NCI-H345 treated with DMSO at 0.1 percent for 48 hours (cell line): ENCODE results near the gene HOMER2.
"Not testable (repeated sequence)": the region's sequence is repeated elsewhere in the genome, so short reads cannot be mapped to it uniquely, and the experiment has no call there.

Source experiments
- DNase-seq: peaks from one replicate; lab custom pipeline; 2025; ENCODE audit not compliant: unreplicated experiment; lab: John Stamatoyannopoulos, UW

HOMER2 gene

DNA sequence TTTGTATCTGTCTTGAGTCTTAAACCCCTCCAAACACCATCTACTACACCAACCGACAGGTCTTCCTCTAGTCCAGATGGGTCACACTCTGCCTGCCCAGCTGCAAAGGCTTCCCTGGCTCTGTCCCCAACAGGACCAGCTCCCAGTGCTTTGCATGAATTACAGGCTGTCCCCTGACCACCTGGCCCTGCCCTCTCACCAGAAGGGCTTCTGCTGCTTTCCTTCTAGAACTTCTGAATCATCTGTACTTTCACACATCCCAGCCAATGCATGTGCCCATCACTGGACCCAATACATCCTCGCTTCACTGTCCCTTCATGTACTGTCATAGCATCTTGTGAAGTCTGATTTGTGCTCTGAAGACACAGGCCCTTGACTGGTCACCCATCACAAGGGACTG is 53.6 kb downstream of the HOMER2 start:
- no peak for DNase-seq

DNA sequence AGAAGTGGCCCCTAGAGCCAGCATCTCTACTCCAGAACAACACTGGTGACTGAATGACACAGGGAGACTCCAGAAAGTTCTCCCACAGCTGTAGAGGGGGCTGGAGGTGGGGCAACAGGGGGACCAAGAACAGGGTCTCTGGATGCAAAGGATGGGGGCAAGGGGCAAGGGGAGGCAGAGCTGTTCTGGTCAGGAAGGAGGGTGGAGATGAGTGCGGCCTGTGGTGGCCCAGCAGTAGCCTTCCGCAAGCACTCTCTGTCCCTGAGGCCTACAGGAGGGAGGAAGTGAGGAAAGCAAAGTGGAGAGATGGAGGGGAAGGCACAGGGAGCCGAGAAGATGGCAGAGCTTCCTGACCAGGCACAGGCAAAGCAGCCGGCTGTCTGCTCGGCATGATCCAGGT is 56.5 kb downstream of the HOMER2 start:
- DNase-seq = no peak

DNA sequence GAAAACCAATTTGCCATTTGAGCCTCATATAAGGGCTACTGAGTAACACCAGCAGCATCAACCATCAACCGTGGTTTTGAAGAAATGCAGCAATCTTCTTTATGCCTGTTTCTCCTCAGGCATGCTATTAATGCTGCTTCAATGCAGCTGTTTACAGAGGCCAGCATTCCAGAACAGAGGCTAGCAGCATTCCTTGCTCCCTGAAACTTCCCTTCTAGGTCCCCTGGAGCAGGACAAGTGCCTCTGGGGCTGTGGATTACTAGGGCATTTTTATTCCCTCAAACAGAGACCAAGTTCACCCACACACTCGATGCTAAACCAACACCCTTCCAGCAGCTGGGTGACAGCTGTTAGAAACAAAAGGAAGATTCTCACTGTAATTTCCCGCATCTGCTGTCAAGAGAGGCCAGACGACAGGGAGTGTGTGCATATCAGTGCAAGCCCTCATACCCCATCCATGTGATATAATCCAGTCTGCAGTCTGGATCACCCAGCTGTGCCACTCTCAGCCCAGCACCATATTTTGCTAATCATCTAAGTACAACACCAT is 57.5 kb downstream of the HOMER2 start:
- no peak for DNase-seq

DNA sequence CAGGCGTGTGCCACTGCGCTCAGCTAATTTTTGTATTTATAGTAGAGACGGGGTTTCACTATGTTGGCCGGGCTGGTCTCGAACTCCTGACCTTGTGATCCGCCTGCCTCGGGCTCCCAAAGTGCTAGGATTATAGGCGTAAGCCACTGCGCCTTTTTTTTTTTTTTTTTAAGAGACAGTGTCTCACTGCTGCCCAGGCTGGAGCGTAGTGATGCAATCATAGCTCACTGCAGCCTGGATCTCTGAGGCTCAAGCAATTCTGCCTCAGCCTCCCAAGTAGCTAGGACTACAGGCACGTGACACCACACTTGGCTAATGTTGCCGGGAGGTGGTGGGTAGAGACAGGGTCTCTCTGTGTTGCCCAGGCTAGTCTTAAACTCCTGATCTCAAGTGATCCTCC is 59.0 kb downstream of the HOMER2 start:
- not testable (repeated sequence) for DNase-seq

DNA sequence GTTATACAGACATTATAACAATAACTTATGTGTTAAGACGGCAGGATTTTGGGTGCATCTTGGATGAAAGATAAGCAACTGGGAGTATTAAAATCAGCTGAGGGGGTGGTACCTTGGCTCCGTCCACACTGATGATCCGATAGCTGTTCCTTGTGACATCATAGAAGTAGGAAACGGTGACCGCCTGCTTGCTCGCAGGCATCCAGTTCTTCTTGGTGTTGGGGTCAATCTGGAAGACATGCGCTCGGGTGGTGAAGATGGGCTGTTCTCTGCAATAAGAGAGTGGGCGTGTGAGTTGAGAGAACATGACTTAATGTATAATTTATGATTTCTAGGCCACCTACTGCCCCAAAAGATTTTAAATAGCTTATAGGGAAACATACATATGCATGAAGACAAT is 59.9 kb downstream of the HOMER2 start:
- DNase-seq = no peak

DNA sequence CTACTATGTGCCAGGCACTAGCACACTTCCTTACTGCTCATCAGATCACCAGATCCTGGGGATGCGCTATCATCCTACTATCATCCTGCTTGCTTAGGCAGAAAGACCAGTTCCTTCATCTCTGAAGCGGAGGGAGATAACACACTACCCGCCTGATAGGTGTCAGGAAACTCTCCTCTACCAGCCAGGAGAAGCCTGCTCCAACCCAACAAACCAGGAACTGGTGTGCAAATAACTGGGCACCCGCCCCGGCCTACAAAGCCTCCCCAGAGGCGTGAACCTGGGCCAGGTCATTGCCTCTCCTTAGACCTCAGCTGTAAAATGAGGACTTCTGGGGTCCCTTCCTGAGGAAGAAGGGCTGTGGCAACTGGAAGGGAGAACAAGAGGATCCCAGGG is 61.5 kb downstream of the HOMER2 start:
- no peak for DNase-seq

DNA sequence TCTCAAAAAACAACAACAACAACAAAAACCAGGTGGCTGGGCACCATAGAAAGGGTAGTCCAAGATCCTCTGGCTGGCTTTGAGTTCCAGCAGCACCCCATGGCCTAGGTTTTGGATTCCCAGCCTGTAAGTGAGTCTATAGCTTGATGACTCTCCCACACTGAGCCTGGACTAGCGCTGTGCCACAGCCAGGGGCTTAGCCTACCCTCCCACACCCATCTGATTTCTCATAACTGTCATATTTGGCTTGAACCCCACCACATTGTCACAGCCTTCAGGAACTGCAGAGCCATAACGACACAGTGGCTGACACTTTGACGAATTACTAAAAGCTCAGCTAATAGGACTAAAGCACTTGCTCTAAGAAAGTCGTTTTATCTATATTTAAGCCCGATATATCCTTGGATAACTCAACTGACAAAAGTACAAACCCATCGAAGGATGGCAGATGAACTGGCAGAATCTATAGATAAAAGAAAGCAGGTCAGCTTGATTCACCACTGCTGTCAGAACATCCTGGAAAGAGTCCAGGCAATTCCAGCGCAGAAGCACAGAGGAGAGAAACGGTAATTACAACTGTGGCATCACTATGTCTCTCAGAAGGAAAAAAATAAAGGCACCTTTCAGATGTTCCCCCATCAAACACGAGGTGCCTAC is 62.1 kb downstream of the HOMER2 start:
- no peak for DNase-seq

DNA sequence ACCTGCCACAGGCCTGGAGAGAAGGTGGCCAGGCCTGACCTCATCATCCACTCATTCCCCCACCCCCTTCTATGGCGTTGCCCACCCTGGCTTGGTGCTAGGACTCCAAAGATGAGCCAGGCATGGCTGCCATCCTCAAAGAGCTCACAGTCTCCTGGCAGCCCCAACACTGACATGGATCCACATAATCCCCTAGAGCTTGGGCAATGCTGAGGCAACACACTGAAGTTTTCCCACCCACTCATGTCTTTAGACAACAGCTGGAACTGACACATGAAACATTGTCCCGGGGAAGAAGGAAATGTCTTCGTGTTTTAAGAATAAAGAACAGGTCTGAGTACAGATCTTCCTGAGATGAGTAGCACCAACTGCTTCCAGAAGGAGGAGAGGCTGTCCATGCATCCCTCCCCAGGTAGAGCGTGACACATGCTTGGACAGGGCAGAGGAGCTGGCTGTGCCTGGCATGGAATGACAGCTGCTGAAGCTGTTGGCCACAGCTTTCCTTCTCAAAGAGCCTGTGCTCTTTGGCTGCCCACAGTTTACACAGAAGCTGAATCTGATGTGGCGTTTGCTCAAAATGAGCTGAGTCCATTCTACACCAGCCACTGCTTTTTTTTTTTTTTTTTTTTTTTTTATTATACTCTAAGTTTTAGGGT is 70.1 kb downstream of the HOMER2 start:
- DNase-seq = no peak

DNA sequence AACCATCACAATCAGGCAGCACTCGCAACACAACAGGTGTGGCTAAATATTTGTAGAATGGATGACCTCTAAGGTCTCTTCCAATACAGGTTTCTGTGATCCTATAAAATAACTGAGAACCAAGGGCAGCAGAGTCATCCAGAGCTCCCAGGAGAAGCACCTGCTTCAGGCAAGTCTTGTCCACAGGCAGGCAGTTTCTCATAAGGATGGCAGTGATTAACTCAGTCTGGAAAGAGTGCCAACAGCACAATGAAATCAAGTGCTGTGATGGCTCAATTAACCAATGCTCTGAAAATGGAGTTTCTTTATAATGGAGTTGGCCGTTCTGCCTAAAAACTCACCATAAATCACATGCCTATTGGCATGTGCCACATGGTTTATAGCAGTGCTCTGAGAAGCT is 70.8 kb downstream of the HOMER2 start:
- no peak for DNase-seq

DNA sequence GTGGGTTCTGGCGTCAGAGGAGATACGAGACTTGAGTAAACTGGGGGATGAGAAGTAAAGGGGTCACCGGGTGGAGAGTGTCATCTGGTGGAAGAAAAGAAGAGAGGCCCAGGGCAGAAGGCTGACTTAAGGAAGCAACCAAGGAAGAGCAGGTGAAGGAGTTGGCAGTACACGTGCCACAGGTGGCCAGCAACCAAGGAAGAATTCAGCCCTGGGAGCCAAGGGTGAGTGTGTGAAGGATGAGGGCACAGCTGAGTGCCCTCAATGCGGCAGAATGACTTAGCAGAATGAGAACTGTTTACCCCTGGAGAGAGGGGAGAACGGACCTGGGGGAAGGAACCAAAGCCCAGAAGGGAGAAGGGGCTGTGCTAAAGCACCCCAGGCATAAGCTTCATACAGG is 71.8 kb downstream of the HOMER2 start:
- DNase-seq = no peak

DNA sequence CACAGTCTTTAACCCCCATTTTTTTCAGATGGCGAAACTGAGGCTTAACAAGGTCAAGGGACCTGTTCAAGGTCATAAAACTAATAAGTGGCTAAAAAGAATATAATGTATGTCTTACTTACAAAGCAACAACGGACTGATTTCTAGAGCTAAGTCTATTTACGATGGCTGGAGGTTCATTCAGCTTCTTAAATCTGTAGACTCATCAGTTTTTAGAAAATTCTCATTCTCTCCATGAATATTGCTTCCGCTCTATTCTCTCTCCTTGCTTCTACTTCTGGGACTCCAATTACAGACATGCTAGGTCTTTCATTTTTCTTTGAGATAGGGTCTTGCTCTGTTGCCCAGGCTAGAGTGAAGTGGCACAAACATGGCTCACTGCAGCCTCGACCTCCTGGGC is 74.2 kb downstream of the HOMER2 start:
- no peak for DNase-seq

DNA sequence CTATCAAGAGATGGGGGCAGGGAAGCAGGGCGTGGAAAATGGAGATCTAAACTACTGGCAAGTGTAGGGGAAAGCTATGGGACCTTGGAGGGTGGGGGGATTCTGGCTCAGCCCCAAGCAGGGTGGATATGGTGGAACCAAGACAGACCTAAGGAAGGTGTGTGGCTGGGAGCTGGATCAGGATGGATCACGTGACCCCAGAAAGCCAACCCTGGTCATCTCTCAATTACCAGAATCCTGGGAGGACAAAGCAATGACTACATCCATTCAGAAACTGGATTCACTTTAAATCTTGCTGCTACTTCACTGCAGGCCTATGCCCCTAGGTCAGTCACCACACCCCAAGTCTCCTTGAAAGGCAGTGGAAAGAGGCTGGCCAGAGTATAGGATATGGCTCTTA is 74.7 kb downstream of the HOMER2 start:
- DNase-seq = no peak

DNA sequence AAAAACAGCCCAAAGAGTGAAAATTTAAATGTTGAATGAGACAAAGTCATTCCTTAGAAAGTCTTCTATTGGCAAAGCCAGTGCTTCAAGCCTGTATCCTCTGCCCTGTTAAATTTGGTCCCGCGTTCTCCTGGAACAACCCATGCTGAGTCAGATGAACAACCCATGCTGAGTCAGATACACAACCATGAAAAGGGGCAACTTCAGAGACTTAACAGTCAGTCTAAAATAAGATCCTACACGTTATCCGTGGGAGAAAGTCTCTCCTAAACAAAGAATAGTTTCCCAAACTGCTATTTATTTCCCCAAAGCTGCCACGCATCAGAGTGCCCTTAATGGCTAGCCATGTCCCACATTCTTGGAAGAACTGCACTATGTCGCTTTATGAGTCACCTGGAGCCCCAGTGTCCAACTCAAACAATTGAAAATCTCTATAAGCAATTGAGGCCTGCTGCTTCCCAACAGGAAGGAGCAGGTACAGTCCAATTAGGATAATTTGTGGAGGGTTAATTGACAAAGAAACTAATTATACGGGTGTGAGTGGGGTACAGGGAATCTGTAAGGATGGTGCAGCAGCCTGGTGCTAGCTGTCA is 77.0 kb downstream of the HOMER2 start:
- no peak for DNase-seq

DNA sequence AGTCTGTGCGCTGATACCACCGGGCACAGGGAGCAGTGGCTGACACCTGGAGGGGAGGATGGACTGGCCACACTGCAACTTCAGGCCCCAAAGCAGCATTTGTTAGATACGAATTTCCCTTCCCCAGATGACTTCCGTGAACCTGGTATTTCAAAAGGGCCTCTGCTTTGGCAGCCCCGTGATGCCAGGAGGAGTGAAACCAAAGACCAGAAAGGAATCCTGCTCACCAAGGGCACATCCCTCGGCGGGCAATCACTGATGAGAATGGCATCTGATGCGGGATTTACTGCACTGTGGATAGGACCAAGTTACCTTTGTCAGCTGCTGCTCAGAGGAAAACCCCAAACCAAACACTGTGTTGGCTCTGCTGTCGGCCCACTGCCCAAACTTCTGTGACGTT is 77.6 kb downstream of the HOMER2 start:
- no peak for DNase-seq

DNA sequence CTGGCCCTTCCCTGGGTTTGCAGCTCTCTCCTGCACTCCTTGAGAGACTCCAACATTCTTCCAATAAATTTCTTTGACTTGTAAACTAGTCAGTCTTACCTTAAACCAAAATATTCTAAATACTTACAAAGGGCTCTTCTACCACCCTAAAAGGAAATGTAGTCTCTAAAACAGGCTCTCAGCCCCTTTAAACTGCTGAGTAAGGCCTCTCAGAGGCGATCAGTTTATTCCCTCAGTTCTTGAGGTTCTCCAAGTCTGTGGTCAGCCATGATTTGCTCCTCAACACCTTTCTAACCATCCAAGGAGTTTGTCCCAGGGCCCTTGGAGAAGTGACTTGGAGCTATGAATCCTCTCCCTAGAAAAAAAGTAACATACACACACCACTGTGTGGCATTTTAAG is 78.3 kb downstream of the HOMER2 start:
- DNase-seq = no peak

DNA sequence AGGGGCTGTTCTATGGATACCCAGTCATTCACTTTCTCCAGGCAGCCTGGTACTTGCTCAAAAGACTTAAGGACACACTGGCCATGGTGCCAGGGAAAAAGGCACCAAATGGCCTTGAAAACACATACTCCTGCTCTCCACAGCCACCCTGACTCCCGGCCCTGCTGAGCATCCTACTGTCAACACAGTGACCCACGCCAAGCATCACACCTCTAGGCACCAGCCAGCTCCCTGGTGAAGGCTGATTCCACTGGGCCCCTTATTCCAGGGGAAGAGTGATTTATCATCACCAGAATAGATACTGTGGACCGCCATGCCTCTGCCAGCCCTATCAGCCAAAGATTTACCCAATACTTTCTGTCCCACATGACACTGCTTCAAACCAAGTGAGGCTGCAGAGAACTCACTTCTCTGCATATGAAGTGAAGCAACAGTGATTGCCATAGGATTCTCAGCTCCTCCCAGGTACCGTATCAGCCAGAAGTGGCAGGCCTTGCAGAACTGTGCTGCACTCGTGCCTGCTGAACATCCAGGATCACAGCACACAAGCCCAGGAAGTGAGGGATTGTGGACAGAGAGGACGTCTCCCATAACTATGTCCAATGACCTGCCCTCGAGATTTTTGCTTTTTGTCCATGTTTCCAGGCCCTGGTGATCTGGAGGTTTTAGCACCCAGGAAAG is 79.4 kb downstream of the HOMER2 start:
- DNase-seq = no peak

DNA sequence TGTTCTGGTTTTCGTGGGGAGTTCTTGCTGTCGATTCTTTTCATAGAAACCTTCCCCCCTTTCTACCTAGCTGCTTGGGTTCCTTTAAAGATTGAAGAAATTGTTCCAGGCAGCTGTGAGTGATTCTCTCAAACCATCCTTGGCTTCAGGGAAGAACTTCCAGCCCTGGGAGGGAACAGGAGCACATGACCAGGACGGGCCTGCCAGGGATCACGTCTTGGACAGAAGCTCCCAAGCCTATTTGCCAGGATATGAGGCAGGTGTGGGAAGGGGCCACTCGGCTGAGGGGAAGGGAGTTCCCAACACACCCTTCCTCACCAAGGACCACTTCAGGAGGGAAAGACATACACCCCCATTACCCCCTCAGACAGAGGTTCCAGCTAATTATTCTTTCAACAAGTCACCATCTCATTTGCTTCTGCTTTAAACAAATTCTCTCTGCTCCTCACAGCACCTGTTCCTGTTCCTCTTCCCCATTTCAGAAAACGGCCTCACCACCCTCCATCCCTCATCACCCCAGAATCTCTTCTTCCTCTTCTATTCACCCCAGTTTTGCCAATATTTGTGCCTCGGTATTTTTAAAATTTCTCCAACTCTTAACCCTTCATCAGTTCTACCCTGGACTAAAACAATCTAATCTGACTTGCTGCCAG is 80.6 kb downstream of the HOMER2 start:
- DNase-seq = no peak

DNA sequence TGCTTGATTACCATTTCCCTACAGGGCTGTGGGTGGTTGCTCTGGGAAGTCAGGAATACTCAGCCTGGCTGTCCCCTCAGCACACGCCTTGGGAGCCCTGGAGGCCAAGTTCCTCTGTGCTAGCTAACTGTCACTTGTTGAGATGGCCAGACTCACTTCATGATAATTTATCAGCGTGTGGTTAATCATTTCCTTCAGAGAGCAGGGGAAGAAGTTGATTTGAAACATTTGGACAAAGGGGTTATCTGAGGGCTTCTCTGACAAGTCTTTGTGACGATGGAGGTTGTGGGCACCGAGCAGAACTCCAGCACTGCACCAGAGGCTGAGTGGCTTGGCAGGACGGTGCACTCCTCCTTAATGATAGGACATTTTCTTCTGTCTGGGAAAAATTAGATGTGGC is 81.2 kb downstream of the HOMER2 start:
- no peak for DNase-seq

DNA sequence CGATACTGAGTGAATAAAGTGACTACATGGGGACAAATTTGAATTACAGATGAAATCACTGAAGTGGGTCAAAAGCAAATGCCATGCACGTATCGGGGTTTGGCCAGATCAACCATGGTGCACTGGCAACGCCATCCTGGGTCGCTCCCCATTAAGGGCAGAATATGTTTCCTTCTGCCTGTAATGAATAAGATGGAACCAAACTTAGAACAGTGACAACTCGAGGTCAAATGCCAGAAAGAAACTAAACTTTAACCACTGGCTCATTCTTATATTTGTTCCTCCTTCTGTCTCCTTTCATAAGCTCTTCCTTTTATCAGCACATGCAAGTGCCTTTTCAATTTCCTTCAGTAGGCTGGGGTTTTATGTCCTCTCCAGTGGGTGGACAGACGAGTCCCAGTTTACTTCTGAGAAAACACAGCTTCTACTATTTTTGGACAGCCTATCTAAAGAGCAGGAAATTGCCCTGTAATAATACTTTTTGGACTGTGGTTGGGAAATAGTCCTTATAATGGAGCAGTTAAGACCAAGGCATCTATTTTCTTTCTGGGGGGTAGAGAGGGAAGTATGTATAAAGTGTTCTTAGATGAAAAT is 81.7 kb downstream of the HOMER2 start:
- DNase-seq = no peak

DNA sequence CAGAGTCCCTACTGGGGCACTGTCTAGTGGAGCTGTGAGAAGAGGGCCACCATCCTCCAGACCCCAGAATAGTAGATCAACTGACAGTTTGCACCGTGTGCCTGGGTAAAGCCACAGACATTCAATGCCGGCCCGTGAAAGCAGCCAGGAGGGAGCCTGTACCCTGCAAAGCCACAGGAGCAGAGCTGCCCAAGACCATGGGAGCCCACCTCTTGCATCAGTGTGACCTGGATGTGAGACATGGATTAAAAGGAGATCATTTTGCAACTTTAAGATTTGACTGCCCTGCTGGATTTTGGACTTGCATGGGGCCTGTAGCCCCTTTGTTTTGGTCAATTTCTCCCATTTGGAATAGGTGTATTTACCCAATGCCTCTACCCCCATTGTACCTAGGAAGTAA is 86.5 kb downstream of the HOMER2 start:
- not testable (repeated sequence) for DNase-seq

DNA sequence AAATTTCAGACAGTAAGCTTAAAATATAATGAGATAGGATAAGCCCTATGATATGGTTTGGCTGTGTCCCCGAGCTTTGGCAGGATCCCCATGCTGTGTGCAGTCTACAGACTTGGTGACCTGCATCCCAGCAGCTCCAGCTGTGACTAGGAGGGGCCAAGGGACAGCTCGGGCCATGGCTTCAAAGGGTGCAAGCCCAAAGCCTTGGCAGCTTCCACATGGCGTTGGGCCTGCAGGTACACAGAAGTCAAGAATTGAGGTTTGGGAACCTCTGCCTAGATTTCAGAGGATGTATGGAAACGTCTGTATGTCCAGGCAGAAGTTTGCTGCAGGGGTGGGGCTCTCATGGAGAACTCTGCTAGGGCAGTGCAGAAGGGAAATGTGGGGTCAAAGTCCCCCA is 86.9 kb downstream of the HOMER2 start:
- DNase-seq = not testable (repeated sequence)
